Left ventricle myocardium superior (tissue), 1 donor: Measurements from ENCODE around the gene KRTCAP2. TPM values are rescaled to one million over a fixed set of nuclear protein-coding genes. Genes with fewer than 3 reads are reported as not detected.

Source experiments
- ATAC-seq: fragments of 200-7000 bp; cut with Tn5 transposase; one replicate; pipeline ENCODE4 v1.9.1; 2020; ENCODE audit warnings: mild to moderate bottlenecking, moderate library complexity
- DNase-seq: peaks from one replicate; pipeline ENCODE4 v3.0.0-alpha.2; 2020
- intact Hi-C: fragments of 100-400 bp; cut with micrococcal nuclease; formaldehyde crosslinking; loops from one replicate; pipeline ENCODE4 v1.11.0; 2022
- total RNA-seq: library from RNA; stranded (reverse); fragmentation: NEBNext Ultra II Directional; extraction: Animal tissue kit (Norgen Biotek cat#: 25700); gene quantifications from one replicate; pipeline ENCODE4 v1.2.1, GENCODE V29; 2021
- donor health status: DM: no; HTN: yes; CAD: no; lungs with severe emphysema.

KRTCAP2 gene
- total RNA-seq, 1 donor from 2014 or later, result 134 TPM

- intact Hi-C loops, result no loop called here
- ATAC-seq (no peak), DNase-seq (peak; percentile 19)
Measured at GRCh38 chr1:155186067-155186793, 13.1 kb upstream of the KRTCAP2 start.

- DNase-seq, result no peak
- intact Hi-C loops, result no loop called here
- ATAC-seq, result no peak
Measured at GRCh38 chr1:155185783-155186066, 12.6 kb upstream of the KRTCAP2 start.

GRCh38 chr1:155184835-155185782 is 12.0 kb upstream of the KRTCAP2 start:
- peak; percentile 84 for ATAC-seq
- intact Hi-C loops, result no loop called here
- peak; percentile 69 for DNase-seq

- intact Hi-C loops, result no loop called here
- peak; percentile 21 for DNase-seq
- no peak for ATAC-seq
Measured at GRCh38 chr1:155184351-155184811, 11.3 kb upstream of the KRTCAP2 start.

GRCh38 chr1:155183775-155184221 is 10.7 kb upstream of the KRTCAP2 start:
- intact Hi-C loops, result no loop called here
- DNase-seq (no peak), ATAC-seq (no peak)

- no peak for DNase-seq
- no peak for ATAC-seq
- intact Hi-C loops, result no loop called here
Measured at GRCh38 chr1:155182052-155182550, 9.0 kb upstream of the KRTCAP2 start.

- intact Hi-C loops, result no loop called here
- ATAC-seq, result no peak
- DNase-seq, result no peak
Measured at GRCh38 chr1:155181371-155182051, 8.4 kb upstream of the KRTCAP2 start.

GRCh38 chr1:155179112-155180031 is 6.3 kb upstream of the KRTCAP2 start:
- intact Hi-C loops, result no loop called here
- ATAC-seq (no peak), DNase-seq (no peak)

GRCh38 chr1:155178441-155179111 is 5.5 kb upstream of the KRTCAP2 start:
- intact Hi-C loops, result no loop called here
- peak; percentile 25 for DNase-seq
- no peak for ATAC-seq

GRCh38 chr1:155177918-155178281 is 4.8 kb upstream of the KRTCAP2 start:
- ATAC-seq (no peak), DNase-seq (peak; percentile 20)
- intact Hi-C loops, result no loop called here

GRCh38 chr1:155177192-155177917 is 4.3 kb upstream of the KRTCAP2 start:
- intact Hi-C loops, result no loop called here
- DNase-seq (no peak), ATAC-seq (no peak)

- DNase-seq, result peak; percentile 86
- peak; percentile 51 for ATAC-seq
- intact Hi-C loops, result no loop called here
Measured at GRCh38 chr1:155176544-155177071, 3.5 kb upstream of the KRTCAP2 start.

GRCh38 chr1:155175927-155176371 is 2.8 kb upstream of the KRTCAP2 start:
- intact Hi-C loops, result no loop called here
- DNase-seq, result peak; percentile 30

GRCh38 chr1:155175281-155175926 is 2.3 kb upstream of the KRTCAP2 start:
- DNase-seq, result no peak
- intact Hi-C loops, result no loop called here

More at GRCh38 chr1:155175927-155176371, 2.8 kb upstream of the KRTCAP2 start:
- no peak for ATAC-seq

GRCh38 chr1:155174324-155175280 is 1.5 kb upstream of the KRTCAP2 start:
- intact Hi-C loops, result no loop called here

More at GRCh38 chr1:155175281-155175926, 2.3 kb upstream of the KRTCAP2 start:
- no peak for ATAC-seq

More at GRCh38 chr1:155174324-155175280, 1.5 kb upstream of the KRTCAP2 start:
- ATAC-seq, result no peak
- DNase-seq, result peak; percentile 35
